ELF-1 (cell line): Measurements from ENCODE around the gene RTN4RL1.
A peak's percentile ranks its signal among the peaks of the same experiment; 100 is the strongest.

ENCODE experiments used
- DNase-seq: peaks from one replicate; pipeline ENCODE4 v3.0.0-alpha.2; 2016; ENCODE audit warnings: low read depth, low spot score

Gene RTN4RL1

DNA sequence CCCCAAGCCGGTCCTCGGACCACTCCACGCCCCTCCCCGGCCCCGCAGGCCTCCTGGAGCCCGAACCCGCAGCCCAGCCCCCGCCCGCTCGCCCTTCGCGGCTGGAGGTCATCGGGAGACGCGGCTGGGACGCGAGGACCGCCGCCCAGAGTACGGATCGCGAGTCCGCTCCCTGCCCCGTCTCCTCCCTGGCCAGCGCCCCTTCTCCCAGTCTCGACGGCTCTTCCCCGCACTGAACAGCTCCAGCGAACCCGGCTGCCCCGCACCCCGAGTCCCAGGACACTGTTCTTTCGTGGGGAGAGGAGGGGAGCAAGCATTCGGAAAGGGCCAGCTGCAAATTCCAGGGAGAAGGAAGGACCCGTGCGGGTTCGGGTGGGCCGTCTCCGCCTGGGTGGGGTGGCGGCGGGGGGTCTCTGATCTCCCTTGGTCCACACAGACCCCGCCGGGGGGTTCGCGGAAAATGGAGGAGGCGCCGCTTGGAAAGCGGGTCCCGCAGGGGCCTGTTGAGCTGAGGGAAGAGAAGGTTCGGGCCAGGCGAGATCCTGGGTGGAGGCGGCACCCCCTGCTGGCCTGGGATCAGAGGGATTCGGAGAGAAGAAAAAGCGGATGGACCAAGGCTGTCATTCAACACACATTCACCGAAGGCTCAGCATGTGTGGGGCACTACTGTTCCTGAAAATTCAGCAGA, 632 bp upstream of the RTN4RL1 start:
- peak; percentile 84 for DNase-seq

DNA sequence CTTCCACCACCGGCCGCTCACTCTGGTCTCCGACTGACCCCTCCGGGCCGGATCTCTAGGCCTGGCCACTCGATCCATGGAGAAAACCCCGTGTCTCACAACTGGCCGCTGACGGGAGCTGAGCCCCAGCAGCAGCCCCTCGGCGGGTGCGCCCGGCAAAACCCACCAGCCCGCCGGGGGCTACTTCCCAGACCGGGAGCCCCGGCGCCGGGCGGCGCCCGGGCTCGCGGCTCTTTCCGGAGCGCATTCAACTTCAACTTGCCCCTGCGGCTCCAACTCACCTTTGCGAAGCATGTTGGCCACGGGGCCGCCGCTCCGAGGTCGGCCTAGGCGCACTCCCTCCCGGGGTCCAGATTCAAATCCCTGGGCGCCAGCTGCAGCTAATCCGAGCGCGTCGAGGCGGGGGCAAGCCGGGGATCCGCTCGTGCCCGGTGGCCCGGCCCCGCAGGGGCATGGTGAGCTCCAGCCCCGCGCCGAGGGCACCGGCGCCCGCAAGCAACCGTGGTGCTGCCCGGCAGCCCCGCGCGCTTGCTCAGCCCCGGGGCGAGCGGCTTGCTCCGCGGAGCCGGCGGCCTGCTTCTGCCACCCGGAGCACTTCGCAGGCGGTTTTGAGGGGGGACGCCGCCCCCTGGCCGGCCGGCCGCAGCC, 438 bp downstream of the RTN4RL1 start:
- peak; percentile 45 for DNase-seq

DNA sequence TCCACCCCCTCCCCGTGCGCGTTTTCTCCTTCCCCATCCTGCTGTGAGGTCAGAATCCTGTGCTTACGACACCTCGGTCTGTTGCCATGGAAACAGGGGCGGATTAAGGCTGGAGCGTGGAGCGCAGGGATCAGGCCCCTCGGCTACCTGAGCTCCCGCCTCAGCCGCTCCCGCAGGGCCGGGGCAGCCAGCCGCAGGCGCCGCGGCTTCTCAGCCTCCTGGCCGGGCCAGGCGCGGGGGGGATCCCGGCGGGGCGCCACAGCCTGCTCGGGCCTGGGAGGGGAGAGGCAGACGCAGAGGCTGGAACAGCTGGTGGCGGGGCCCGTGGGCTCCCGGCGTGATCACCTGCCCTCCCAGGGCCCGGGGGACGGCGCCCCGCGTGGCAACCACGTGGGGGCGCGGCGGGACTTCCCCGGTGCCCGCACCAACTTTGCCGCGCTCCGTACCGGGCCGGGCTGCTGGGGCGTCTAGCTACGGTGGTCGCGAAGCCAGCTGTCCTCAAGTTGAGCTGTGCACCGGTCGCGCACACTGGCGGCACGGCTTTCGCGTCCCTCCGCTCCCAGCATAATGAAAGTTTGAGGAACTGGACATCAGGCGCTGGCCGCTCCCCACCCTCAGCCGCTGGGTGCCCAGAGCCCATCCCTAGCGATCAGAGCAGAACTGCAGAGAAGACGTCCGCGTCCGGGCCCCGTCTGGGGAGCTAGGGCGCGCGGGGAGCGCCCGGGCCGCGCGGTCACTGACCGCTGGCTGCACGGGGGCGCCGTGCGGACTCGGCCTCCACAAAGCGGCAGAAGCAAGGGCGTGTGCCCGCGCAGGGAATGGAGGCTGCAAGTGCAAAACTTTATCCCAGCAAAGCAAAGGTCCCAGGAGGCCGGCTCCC, 1.2 kb downstream of the RTN4RL1 start:
- peak; percentile 80 for DNase-seq

- no peak for DNase-seq
These were observed 1.9 kb downstream of the RTN4RL1 start for GRCh38 chr17:2023256-2023655.

- no peak for DNase-seq
These were observed 2.4 kb downstream of the RTN4RL1 start for GRCh38 chr17:2022647-2023240.

DNA sequence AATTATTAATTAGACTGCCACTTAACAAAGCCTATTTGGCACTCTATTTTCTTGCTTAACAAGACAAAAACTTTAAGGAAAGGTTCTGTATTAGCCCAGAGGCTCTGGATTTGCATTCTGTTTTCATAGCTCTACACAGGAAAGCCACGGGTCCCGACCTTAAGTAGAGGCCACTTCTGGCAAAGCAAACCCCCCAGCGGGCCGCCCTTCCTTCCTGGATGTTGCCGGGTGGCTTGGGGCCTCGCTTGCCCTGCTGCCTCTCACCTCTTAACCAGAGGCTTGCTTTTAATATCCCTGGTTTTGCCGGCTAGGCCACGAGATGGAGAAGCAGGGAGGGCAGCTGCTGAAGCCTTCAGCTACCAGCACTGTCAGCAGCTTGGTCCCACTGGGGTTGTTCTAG, 4.4 kb downstream of the RTN4RL1 start:
- no peak for DNase-seq

GRCh38 chr17:2019723-2020122, 5.4 kb downstream of the RTN4RL1 start:
- DNase-seq: no peak

DNA sequence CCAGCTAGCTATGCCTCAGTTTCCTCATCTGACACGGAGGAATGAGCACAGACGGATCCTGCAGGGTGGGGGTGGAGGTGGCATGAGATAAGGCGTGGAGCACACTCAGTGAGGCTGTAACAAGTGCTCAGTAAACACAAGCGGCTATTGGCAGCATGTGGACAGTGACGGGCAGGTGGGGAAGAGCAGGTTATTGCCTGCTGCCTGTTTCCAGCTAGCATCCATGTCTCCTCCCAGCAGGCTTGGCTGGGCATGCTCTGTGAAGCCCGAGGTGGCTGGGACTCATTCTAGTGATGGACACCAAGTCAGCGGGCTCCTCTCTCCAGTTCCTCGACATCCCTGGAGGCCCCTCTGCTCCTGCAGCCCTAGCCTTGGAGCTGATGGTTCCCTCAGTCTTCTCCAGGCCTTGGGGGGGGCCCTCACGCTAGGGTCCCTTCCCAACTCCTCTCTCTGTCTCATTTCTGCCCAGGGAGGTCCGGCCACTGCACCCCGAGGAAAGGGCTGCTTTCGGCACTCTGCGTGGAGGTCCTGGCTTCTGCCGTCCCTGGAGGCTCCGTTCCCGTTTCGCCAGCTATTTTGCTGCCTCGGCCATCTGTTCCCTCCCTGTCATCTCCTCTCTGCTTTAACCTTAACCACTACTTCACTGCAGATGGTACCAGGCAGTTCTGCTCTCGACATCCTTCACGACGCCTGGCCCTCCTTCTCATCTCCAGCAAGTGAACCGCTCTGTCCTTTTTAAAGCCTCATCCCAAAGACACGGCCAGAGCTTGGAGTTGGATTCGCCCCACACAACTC, 6.2 kb downstream of the RTN4RL1 start:
- DNase-seq: no peak

DNA sequence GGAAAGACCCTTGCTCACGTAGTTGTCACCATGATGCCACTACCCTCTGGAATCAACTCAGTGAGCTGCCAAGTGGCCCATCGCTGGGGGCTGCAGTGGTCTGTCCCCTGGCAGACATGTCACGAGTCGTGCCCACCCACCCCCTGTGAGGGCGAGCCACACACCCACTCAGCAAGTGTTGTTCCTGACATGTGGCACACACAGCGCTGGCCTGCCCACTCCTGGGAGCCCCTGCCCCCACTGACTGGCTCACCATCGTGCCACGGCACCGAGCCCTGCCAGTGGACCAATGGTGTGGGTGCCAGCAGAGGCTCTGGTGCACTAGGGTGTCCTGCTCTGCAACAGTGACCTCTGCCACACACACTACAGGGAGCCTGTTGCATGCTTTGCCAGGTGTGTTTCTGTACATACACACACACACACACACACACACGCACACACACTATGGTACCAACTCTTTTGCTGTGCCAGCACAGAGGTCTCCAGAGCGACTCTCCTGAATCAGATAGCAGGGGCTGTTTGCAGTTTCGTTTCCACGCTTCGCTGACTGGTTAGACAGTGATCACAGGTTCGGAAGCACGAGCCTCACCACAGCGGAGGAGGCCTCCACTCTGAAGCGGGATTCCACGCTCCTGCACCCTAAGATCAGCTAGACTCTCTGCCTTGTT, 7.7 kb downstream of the RTN4RL1 start:
- DNase-seq: no peak

DNA sequence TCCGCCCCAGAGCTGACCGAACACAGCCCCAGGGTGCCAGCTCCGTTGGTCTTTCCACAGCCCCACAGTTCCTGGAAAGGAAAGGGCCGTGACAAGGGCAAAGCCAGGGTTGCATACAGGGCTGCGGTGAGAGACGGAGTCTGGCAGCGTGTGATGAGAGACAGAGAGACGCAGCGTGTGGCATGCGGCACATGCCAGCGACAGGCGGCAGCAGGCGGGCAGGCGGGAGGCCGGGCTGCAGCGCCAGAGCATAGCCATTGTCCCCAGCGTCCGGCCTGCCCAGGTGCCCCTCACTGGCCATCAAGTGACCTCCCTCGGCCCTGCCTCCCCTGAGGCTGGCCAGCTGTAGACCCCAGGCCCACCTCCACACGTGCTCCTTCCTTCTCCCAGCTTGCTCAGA, 8.6 kb downstream of the RTN4RL1 start:
- no peak for DNase-seq

GRCh38 chr17:2015314-2015713, 9.8 kb downstream of the RTN4RL1 start:
- DNase-seq: no peak

DNA sequence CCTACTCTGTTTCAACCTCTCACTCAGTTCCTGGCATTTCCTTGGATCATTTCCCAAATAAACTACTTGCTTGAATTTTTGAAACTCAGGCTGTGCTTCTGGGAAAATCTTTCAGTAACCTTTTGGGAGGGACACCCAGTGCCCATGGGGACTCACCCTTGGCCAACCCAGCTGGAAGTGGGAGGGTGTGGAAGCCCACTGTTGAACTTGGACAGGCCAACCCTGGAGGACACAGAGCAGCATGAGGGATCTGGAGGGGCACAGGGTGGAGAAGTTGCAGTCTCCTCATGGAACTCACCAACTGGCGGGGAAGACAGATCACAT, 11.2 kb downstream of the RTN4RL1 start:
- no peak for DNase-seq

DNA sequence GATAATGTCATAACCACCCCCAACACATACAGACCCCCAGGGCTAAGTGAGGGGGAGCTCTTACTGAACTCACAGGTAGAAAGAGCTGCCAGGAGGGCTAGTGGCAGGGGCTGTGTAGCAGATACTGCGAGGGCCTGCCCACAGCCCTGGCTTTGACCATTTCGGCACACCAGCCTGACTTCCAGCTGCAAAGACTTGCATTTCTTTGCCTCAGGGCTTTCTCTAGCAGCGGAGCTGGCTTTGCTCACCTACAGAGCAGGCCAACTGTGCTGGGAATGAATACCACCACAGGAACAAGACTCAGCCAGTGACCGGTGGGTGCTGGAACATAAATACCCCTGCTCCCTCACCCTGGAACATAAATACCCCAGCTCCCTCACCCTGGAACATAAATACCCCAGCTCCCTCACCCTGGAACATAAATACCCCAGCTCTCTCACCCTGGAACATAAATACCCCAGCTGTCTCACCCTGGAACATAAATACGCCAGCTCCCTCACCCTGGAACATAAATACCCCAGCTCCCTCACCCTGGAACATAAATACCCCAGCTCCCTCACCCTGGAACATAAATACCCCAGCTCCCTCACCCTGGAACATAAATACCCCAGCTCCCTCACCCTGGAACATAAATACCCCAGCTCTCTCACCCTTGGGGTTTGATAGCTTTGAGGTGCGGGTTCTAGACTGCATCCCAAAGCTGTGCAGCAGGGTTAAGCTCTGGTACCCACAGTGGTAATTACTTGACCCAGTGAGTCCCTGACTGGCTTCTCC, 11.7 kb downstream of the RTN4RL1 start:
- peak; percentile 76 for DNase-seq

DNA sequence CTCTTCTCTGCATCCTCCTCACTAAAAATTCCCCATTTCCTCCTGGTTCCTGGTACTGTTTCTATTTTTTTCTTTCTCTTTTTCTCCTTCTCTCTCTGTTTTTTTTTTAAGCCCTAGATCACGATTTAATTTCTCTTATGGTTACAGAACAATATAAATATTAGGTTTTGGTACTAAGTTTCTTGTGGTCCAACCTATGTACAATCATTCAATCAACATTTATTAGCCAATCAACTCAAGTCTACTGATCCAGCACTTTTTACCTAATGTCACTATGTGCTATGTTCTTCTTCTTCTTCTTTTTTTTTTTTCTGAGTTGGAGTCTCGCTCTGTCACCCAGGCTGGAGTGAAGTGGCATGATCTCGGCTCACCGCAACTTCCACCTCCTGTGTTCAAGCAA, 12.6 kb downstream of the RTN4RL1 start:
- DNase-seq: no peak

- DNase-seq: peak; percentile 85
These were observed 13.4 kb downstream of the RTN4RL1 start for GRCh38 chr17:2011411-2012371.

GRCh38 chr17:2009737-2010136, 15.4 kb downstream of the RTN4RL1 start:
- no peak for DNase-seq

DNA sequence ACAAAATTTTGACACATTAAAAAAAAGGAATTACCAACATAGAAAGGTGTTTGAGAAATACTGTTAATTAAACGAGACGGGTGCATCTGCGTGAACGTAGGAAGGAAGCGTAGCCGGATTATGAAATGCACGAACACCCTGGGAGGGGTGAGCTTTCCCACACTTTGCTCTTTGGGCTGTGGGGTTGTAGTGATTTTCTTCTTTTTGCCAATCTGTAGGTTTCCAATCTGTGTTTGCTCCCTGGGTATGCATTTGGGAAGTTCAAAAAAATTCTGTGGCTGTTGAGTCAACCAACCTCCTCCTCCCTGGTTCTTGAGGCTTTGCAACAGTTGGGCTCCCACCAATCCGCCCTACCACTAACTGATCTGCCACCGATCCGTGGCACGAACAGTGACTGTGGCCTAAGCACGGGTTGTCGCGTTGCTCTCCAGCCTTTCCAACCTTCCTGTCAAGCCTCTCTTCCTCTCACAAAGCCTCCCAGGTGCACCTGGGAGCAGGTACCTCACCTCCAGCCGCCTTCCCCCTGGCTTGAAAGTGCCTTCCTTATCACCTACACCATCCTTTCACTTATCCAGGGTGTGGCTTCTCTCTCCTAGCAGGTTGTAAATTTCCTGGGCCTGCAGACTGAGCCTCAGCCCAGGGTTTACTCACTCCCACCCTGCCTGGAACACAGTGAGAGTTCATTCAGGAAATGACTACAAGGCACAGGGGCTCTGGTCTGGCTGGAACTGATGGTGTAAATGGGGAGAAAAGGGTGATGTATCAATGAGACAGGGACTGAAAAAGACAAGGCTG, 16.6 kb downstream of the RTN4RL1 start:
- peak; percentile 33 for DNase-seq

DNA sequence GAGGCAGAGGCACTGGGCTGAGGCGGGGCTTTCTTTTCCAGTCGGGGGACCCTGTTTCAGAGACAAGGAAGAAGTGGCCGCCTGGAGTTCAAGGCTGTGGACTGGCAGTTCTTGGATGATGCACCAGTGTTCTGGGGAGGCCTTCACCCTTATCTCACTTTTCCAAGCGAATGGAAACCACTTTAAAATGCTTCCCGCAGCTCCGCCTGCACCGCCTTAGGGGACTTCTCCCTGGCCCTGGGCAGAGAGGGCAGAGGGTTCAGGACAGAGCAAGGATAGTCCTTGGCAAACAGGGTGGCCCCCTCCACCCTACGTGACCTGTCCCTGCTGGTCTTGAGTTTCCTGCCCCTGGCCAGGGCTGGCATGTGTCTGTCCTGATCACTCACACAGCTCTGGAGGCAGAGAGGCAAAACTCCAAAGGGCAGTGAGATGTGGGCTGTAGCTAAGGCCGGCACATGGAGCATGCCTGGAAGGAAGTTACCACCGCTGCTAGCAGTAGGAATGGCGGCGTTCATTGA, 20.6 kb downstream of the RTN4RL1 start:
- no peak for DNase-seq
